ENCODE results near the gene EMCN. TPM values are rescaled to one million over a fixed set of nuclear protein-coding genes. Genes with fewer than 3 reads are reported as not detected.

EMCN gene
- total and polyA plus RNA-seq, 2 of the 8 experiments (the other 6 are each of a cell fraction or from before 2014, with no cell fraction given) = not detected

- CTCF ChIA-PET (ENCODE audit: partially characterized antibody) = interaction anchor here (1.3 to 1.6 kb wide), 2 partner anchors 12 to 21 kb away, joined by 4 to 6 read pairs; no protein-coding TSS in a partner anchor
- Histone ChIP-seq H2BK12ac (ENCODE audit: low read depth, low read length) (no peak overlapping the region), H4K8ac (ENCODE audit: extremely low read depth, insufficient read depth, low read length) (no peak overlapping the region), H3K9ac (replicated peaks in 1 of 4; ENCODE audit: extremely low read depth in 1 of 4, low read depth in 3 of 4, low read length in 3 of 4) (no peak overlapping the region), H3K4ac (replicated peaks; ENCODE audit: insufficient read length, low read depth, low read length) (no peak overlapping the region), H3K79me1 (ENCODE audit: low read depth, low read length) (no peaks in the 10 kb centered on the region), H3K4me3 (ENCODE audit: extremely low read depth in 1 of 4, insufficient read depth in 2 of 4, low read depth in 3 of 4, low read length in 4 of 4) (no peak overlapping the region), H3K23me2 (ENCODE audit: low read depth, low read length) (no peaks in the 10 kb centered on the region), H2BK20ac (ENCODE audit: low read length) (no peak overlapping the region), H4K91ac (replicated peaks; ENCODE audit: insufficient read length, low read length) (no peak overlapping the region), H3K23ac (ENCODE audit: insufficient read length) (no peak overlapping the region), H3K36me3 (ENCODE audit: control insufficient read depth in 2 of 4, insufficient read depth in 4 of 4, low read length in 3 of 4) (no peaks in the 10 kb centered on the region), H4K20me1 (replicated peaks in 1 of 2; ENCODE audit: control insufficient read depth in 1 of 2, insufficient read depth in 2 of 2, low read length in 2 of 2) (no peaks in the 10 kb centered on the region), H2BK120ac (replicated peaks; ENCODE audit: low read depth, low read length) (no peak overlapping the region), H2BK5ac (ENCODE audit: low read depth, low read length) (no peak overlapping the region), H2AFZ (ENCODE audit: low read length) (no peak overlapping the region), H3K9me3 (ENCODE audit: insufficient read depth in 2 of 2, low read depth in 1 of 2, low read length in 1 of 2) (peaks cover 0 to 8% of the 10 kb centered on the region in 2 experiments; a peak in 1 of 4 replicates), H3K79me2 (ENCODE audit: control insufficient read depth in 1 of 2, insufficient read depth in 2 of 2, low read length in 2 of 2) (no peaks in the 10 kb centered on the region), H3K4me2 (ENCODE audit: insufficient read depth in 1 of 2, low read depth in 2 of 2, low read length in 2 of 2) (no peak overlapping the region), H3K27ac (ENCODE audit: low read depth, low read length) (no peak overlapping the region), H3K27me3 (replicated peaks in 1 of 4; ENCODE audit: control insufficient read depth in 3 of 4, extremely low read depth in 1 of 4, insufficient read depth in 3 of 4, low read length in 3 of 4) (no peaks in the 10 kb centered on the region), H2AK5ac (ENCODE audit: low read depth, low read length) (no peak overlapping the region), H2BK15ac (ENCODE audit: low read length) (no peak overlapping the region), H4K5ac (ENCODE audit: insufficient read length, low read depth, low read length) (no peak overlapping the region), H3K18ac (ENCODE audit: extremely low read depth, low read length) (no peak overlapping the region), H3K56ac (replicated peaks; ENCODE audit: insufficient read length, low read depth, low read length) (no peak overlapping the region), H3K4me1 (replicated peaks in 1 of 4; ENCODE audit: control insufficient read depth in 3 of 4, insufficient read depth in 4 of 4, low read length in 3 of 4) (no peaks in the 10 kb centered on the region), H3K14ac (ENCODE audit: insufficient read length) (no peak overlapping the region)
- no peak for DNase-seq (ENCODE audit: low read depth in 1 of 2, low spot score in 2 of 2)
- POLR2A ChIA-PET (ENCODE audit: partially characterized antibody) = no interaction called here
- WGBS, 2 experiments (ENCODE audit: extremely low coverage in 1 of 2, insufficient coverage in 1 of 2, insufficient read length in 1 of 2, insufficient replicate concordance in 2 of 2, low coverage in 1 of 2, low lambda C conversion rate in 2 of 2, missing lambda C conversion rate in 1 of 2) = 92% methylated on average over 2 of the region's 2 CpGs; no CpG with 5 or more reads in 1 of the 2 experiments
- no peak for FAIRE-seq
- TF ChIP-seq CHD1 (IDR thresholded peaks at IDR 0.05; ENCODE audit: low read depth, low read length) (no peak), GABPA (IDR thresholded peaks at IDR 0.05; ENCODE audit: borderline replicate concordance, insufficient read depth, low read length) (no peak), SP2 (IDR thresholded peaks at IDR 0.05; ENCODE audit: low read length) (no peak), PHF8 (conservative IDR thresholded peaks at IDR 0.05; ENCODE audit: low read depth, low read length) (no peak), NANOG (IDR thresholded peaks at IDR 0.05; ENCODE audit: insufficient read depth, low read depth, low read length, poor library complexity, severe bottlenecking) (no peak), NRF1 (IDR thresholded peaks at IDR 0.05; ENCODE audit: low read depth, low read length) (no peak), YY1 (IDR thresholded peaks at IDR 0.05; ENCODE audit: low read depth, low read length) (no peak), CTBP2 (IDR thresholded peaks at IDR 0.05; ENCODE audit: borderline replicate concordance, insufficient read depth, insufficient read length, low read length) (no peak)
Observed at GRCh38 chr4:100359441-100359840, 158.4 kb downstream of the EMCN start.
